GM19035 (cell line): ENCODE data around the gene CEP112.

Source experiments
- ATAC-seq: cut with Tn5 transposase; IDR thresholded peaks from one replicate; pipeline ENCODE4 v1.9.1; 2021; ENCODE audit not compliant: unreplicated experiment

CEP112 gene

GRCh38 chr17:65994679-65995078 is 197.3 kb downstream of the CEP112 start:
- ATAC-seq: no peak

GRCh38 chr17:65994114-65994513 is 197.8 kb downstream of the CEP112 start:
- no peak for ATAC-seq

GRCh38 chr17:65990593-65990992 is 201.3 kb downstream of the CEP112 start:
- ATAC-seq: no peak

- ATAC-seq: no peak
Observed at GRCh38 chr17:65988451-65988850, 203.5 kb downstream of the CEP112 start.

DNA sequence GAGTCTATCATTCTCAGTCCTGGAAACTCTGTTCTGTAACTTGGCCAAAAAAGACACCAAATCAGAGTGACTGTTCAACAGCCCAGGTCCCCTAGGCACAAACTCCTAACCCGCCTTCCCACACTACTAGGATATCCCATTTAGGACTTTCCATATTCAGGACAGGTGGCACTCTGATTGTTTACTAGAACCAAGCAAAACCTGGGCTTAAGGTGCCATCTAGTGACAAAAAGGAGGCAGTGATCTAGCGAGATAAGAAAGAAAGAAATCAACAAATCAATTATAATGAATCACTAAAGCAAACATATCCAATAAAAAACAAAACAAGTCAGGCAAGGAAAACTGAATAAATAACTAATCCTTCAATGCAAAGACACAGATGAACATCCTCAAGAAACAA is 203.9 kb downstream of the CEP112 start:
- ATAC-seq: no peak

- no peak for ATAC-seq
Observed at GRCh38 chr17:65985571-65985970, 206.4 kb downstream of the CEP112 start.

- ATAC-seq: no peak
Observed at GRCh38 chr17:65984299-65984698, 207.6 kb downstream of the CEP112 start.

DNA sequence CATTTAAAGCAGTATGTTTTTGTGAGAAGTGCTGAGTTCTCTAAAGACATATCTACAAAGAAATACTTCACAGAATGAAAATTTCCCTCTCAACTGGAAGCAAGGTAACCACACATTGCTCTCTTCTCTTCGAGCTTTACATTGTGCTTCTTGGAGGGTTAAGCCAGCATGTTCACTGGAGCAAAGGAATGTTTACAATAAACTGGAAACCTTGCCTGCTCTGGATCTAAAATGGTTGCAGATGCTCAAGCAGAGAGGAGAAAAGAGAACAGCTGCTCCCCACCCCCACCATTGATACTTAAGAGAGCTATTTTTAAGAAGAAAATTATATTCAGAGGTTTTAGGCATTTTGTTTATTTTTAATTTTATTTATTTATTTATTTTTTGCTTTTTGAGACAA is 213.1 kb downstream of the CEP112 start:
- ATAC-seq: no peak

GRCh38 chr17:65977041-65977440 is 214.9 kb downstream of the CEP112 start:
- ATAC-seq: no peak

DNA sequence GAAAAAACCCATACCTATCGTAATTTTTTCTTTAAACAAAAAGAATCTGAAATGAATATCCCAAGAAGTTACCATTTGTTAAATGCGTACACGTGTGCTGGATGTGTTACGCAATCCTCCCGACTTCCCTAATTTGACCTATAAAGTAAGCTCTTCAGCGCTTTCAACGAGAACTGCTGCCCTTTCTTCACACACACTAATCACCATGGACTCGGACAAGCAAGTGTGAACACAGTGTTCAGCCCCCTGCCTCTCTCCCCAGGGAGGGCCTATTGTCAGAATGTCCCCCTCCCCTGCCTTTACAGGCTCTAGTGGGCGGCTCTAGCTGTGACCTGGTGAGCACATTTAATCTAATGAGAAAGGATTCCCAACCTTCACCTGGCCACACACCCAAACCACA is 216.1 kb downstream of the CEP112 start:
- ATAC-seq: no peak

GRCh38 chr17:65973237-65973636 is 218.7 kb downstream of the CEP112 start:
- ATAC-seq: no peak

GRCh38 chr17:65967372-65967771 is 224.6 kb downstream of the CEP112 start:
- ATAC-seq: no peak

GRCh38 chr17:65966072-65966695 is 225.7 kb downstream of the CEP112 start:
- ATAC-seq: no peak

DNA sequence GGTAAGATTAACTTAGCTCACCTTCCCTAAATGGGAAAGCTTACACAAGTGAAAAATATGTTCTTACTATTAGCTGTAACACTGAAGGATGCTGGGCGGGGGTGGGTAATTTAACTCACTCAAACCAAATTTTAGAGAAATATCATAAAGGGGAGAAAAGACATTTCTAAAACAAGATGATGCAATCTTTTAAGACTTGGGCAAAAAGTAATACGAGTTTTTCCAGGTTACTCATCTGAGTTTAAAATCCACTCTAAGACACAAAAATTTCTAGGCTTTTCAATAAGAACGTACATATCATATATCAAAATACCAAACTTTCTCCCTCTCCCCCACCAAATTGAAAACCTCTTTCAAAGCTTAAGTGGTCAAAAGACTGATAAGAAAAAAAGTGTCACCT is 228.8 kb downstream of the CEP112 start:
- ATAC-seq: no peak

- no peak for ATAC-seq
Observed at GRCh38 chr17:65959630-65960029, 232.3 kb downstream of the CEP112 start.

DNA sequence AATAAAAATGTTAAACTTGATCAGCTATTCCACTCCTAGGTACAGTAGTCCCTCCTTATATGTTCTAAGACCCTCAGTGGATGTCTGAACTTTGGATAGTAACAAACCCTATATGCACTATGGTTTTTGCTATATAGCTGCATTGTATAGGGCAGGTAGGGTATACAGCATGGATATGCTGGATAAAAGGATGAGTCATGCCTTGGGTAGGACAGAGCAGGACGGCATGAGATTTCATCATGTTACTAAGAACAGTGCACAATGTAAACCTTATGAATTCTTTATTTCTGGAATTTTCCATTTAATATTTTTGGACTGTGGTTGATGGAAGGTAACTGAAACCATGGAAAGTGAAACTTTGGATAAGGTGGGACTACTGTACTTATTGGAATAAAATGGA is 235.1 kb downstream of the CEP112 start:
- ATAC-seq: no peak

DNA sequence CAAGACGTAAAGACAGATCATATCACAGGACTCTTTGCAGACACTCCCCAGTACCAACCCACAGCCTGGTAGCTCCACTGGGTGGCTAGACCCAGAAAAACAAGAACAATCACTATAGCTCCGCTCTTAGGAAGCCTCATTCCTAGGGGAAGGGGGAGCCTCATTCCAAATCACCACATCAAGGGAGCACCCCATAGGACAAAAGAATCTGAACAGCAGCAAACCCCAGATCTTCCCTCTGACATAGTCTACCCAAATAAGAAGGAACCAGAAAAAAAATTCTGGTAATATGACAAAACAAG is 237.8 kb downstream of the CEP112 start:
- ATAC-seq: no peak

GRCh38 chr17:65953316-65954147 is 238.4 kb downstream of the CEP112 start:
- no peak for ATAC-seq

- no peak for ATAC-seq
Observed at GRCh38 chr17:65952586-65952985, 239.3 kb downstream of the CEP112 start.

DNA sequence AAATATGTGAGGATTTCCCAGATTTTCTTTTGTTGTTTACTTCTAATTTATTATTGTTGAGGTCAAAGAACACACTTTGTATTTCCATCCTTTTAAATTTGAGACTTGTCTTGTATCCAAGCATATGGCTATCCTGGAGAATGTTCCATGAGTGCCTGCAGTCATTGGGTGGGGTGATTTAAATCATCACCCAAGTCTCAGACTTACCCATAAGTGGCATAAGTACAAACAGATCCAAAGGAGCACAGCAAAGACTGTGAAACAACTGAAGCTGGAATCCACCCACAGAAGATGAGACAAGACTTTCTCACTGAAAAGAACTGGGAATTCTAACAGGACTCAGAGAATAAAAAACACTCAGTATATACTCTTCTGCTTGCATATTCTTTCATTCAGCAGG is 239.9 kb downstream of the CEP112 start:
- no peak for ATAC-seq

DNA sequence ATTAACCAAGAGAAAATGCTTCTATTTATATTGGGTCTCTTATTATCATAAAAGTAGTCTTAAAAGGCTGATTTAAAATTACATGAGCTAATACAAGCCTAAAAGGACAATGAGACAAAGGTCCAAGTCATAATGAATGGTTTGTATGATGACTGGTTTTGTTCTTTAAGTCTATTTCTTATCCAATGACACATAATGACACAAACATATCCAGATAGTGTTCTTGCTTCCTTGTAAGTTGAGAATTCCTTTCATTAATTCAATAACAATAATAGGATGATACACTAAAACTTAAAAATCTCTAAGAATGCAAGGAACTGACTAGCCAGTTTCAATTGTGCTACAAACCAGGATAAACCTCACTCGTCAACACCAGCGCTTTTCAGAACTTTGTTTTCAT is 244.1 kb downstream of the CEP112 start:
- ATAC-seq: no peak

GRCh38 chr17:65942592-65942991 is 249.3 kb downstream of the CEP112 start:
- no peak for ATAC-seq

DNA sequence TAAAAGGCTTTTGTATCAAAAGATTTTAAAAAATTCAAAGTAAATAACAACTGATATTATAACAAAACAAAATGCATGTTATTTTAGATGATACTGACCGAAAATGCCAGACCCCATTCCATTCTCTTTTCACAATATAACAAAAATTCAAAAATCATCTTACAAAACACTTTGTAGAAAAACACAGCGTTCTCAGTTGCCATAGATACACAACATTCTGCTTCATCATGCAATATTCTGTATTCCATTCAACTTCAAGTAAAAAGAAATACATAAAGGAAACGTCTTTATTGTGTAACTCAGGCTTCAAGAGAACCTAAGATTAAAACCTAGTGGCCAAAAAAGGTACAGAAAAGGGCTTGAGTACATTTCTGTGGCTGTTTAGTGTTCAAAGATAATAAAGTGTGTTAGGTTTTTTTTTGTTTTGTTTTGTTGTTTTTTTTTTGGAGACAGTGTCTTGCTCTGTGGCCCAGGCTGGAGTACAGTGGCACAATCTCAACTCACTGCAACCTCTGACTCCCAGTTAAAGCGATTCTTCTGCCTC is 250.5 kb downstream of the CEP112 start:
- ATAC-seq: no peak
